ENCODE results near the gene DDX27. TPM values are rescaled to one million over a fixed set of nuclear protein-coding genes. Genes with fewer than 3 reads are reported as not detected.
A peak's percentile ranks its signal among the peaks of the same experiment; 100 is the strongest.

Gene DDX27
- total and polyA plus RNA-seq, 2 of the 13 experiments (the other 11 are each of a cell fraction or from before 2014, with no cell fraction given) = 42.6 to 72.8 TPM

DNA sequence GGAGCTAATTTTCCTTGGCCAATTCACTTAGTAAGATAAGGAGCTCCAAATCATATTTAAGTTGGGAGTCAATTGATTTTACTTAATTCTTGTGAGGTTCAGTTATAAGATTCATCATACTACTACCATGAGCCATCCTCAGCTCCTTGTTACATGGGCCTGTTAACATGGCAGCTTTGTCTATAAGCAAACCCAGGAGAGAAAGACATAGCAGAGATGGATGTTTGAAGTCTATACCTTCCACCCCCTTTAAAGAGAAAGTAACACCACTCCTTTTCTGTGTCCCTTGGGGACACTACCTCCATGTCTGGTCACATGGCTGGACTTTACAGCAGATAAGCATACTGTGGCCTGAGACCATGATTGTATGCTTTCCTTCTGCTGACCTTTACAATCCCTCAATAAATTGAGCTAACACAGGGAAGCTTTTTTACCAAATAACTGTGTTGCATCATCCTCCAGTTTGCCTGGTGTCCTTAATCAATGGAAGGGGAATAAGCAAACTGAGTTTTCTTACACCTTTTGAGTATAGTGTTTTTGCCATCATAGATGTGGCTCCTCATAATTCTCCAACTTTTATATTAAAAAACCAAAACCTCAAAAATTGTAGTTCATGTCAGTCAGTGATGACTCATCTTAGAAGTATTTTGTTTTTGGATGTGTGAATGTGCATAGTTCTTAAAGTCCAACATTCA is 68.5 kb downstream of the DDX27 start (continued):
- no peak for TF ChIP-seq LBX2 (CRISPR knock-in tag; IDR thresholded peaks at IDR 0.05; ENCODE audit: borderline replicate concordance)
- no peak for TF ChIP-seq ZKSCAN8 (CRISPR knock-in tag; IDR thresholded peaks at IDR 0.05; ENCODE audit: borderline replicate concordance)
- TF ChIP-seq, protein P1, sequence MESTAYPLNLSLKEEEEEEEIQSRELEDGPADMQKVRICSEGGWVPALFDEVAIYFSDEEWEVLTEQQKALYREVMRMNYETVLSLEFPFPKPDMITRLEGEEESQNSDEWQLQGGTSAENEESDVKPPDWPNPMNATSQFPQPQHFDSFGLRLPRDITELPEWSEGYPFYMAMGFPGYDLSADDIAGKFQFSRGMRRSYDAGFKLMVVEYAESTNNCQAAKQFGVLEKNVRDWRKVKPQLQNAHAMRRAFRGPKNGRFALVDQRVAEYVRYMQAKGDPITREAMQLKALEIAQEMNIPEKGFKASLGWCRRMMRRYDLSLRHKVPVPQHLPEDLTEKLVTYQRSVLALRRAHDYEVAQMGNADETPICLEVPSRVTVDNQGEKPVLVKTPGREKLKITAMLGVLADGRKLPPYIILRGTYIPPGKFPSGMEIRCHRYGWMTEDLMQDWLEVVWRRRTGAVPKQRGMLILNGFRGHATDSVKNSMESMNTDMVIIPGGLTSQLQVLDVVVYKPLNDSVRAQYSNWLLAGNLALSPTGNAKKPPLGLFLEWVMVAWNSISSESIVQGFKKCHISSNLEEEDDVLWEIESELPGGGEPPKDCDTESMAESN (CRISPR knock-in tag; conservative IDR thresholded peaks at IDR 0.05) = no peak
- TF ChIP-seq ONECUT2 (CRISPR knock-in tag; IDR thresholded peaks at IDR 0.05) = 0 out of 2 replicates have a peak, but pooled peaks have one; percentile 50
- no peak for TF ChIP-seq ZNF792 (CRISPR knock-in tag; IDR thresholded peaks at IDR 0.05)
- 0 out of 2 replicates have a peak, but pooled peaks have one; percentile 6 for TF ChIP-seq HNF4G (IDR thresholded peaks at IDR 0.05; ENCODE audit: borderline replicate concordance, low read depth, low read length)
- TF ChIP-seq HNF4G (CRISPR knock-in tag; IDR thresholded peaks at IDR 0.05; ENCODE audit: borderline replicate concordance, low read depth) = no peak
- no peak for TF ChIP-seq TMF1 (CRISPR knock-in tag; IDR thresholded peaks at IDR 0.05; ENCODE audit: low read depth)
- TF ChIP-seq RFX3 (CRISPR knock-in tag; IDR thresholded peaks at IDR 0.05) = no peak
- TF ChIP-seq ZFP1 (CRISPR knock-in tag; IDR thresholded peaks at IDR 0.05) = peak; percentile 19; the same call in 1 of the 2 replicates
- no peak for TF ChIP-seq ZNF737 (CRISPR knock-in tag; IDR thresholded peaks at IDR 0.05; ENCODE audit: borderline replicate concordance)
- no peak for TF ChIP-seq E2F1 (CRISPR knock-in tag; IDR thresholded peaks at IDR 0.05)
- TF ChIP-seq STAT5B (CRISPR knock-in tag; IDR thresholded peaks at IDR 0.05) = no peak
- TF ChIP-seq E2F5 (CRISPR knock-in tag; conservative IDR thresholded peaks at IDR 0.05) = no peak
- no peak for TF ChIP-seq KAT7 (CRISPR knock-in tag; IDR thresholded peaks at IDR 0.05; ENCODE audit: borderline replicate concordance)
- TF ChIP-seq TFAP4 (IDR thresholded peaks at IDR 0.05; ENCODE audit: borderline replicate concordance, low read depth) = no peak
- 0 out of 2 replicates have a peak, but pooled peaks have one; percentile 17 for TF ChIP-seq SMARCC2 (IDR thresholded peaks at IDR 0.05)
- TF ChIP-seq PRMT3 (CRISPR knock-in tag; IDR thresholded peaks at IDR 0.05; ENCODE audit: borderline replicate concordance, low read depth) = no peak
- no peak for TF ChIP-seq NFKB2 (CRISPR knock-in tag; IDR thresholded peaks at IDR 0.05; ENCODE audit: borderline replicate concordance)
- 0 out of 2 replicates have a peak, but pooled peaks have one; percentile 80 for TF ChIP-seq MYNN (CRISPR knock-in tag; IDR thresholded peaks at IDR 0.05; ENCODE audit: low read depth)
- no peak for TF ChIP-seq SRSF1 (optimal IDR thresholded peaks at IDR 0.05; ENCODE audit: low read depth, low read length)
- TF ChIP-seq SRF (IDR thresholded peaks at IDR 0.05; ENCODE audit: low read depth, low read length) = no peak
- 0 out of 2 replicates have a peak, but pooled peaks have one; percentile 44 for TF ChIP-seq KDM4B (CRISPR knock-in tag; IDR thresholded peaks at IDR 0.05)
- no peak for TF ChIP-seq ZSCAN22 (CRISPR knock-in tag; IDR thresholded peaks at IDR 0.05)
- TF ChIP-seq, protein P2, sequence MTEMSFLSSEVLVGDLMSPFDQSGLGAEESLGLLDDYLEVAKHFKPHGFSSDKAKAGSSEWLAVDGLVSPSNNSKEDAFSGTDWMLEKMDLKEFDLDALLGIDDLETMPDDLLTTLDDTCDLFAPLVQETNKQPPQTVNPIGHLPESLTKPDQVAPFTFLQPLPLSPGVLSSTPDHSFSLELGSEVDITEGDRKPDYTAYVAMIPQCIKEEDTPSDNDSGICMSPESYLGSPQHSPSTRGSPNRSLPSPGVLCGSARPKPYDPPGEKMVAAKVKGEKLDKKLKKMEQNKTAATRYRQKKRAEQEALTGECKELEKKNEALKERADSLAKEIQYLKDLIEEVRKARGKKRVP (CRISPR knock-in tag; IDR thresholded peaks at IDR 0.05) = peak; percentile 92 to 93
